Measurements from ENCODE around the gene DRC1. TPM values are rescaled to one million over a fixed set of nuclear protein-coding genes. Genes with fewer than 3 reads are reported as not detected.
A peak's percentile ranks its signal among the peaks of the same experiment; 100 is the strongest.

The DRC1 gene
- polyA plus RNA-seq, 2 of the 4 experiments (the other 2 are of a cell fraction): 0.21 to 0.39 TPM

DNA sequence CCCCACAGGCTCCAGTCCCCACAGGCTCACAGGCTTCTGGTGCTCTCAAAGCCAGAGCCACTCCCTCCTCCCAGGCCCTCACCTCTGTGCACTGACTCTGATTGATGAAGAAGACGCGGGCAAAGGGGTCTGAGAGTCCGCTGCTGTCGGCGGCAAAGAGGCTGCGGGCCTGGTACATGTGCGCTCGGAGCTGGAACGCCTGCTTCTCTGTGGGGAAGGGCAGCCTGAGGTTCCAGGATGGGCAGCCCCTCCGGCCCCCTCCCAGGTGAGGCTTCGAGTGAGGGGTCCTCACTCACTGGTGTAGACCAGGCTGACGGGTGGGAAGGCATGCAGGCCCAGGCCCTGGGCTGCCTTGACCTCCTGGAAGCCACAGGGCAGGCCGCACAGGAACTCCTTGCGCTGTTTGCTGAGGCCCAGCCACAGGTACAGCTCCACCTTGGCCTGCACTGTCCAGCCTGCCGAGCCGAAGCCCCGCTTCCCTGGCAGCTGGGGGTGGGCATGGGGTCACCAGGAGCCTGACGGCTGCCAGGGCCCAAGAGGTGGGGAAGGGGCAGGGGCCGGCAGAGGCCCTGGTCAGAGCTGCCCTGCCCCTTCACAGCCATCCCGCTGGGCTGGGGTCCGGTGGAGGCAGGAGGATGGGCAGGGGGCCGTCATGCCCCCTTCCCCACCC lies 74.2 kb downstream of the DRC1 start (continued):
- TF ChIP-seq HOXB13 (CRISPR knock-in tag; IDR thresholded peaks at IDR 0.05; ENCODE audit: low read depth): no peak
- no peak for TF ChIP-seq POLR2A (IDR thresholded peaks at IDR 0.05; ENCODE audit: low read length)
- no peak for TF ChIP-seq NFE2L2 (conservative IDR thresholded peaks at IDR 0.05; ENCODE audit: low read length)
- no peak for TF ChIP-seq NR3C1 (IDR thresholded peaks at IDR 0.05)
- no peak for TF ChIP-seq RFX5 (IDR thresholded peaks at IDR 0.05)

DNA sequence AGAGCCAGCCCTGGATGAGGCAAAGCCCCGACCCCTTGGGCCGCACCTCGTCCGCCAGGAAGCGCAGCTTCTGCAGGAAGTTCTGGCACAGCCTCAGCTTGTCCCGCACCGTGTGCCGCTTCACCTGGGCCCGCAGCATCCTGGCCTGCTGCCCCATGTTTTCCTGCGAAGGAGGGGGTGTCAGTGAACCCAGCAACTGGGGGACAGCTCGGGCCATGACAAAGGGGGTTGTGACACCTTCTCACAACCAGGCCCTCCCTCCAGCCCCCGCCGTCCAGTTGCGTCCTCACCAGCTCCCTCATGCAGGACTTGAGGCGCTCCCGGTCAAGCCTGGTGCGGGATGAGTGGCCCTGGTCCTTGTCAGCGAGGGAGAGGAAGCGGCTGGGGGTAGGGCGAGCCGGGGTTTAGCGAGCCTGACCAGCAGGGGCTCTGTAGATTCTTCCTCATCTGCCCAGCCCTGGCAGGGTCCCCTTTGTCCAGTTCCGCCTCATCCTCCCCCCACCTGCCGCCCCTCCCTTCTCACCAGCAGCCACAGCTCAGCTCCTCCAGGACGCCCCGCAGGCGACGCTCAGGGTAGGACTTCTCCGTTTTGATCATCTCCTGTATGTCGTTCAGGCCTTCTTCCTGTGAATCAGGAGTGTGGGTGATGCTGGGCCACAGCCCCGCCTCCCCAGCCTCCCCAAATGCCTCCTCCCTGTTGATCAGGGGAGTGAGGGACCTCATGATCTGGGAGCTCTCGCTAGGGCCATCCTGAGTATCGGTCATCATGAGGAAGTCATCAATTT lies 75.6 kb downstream of the DRC1 start:
- Histone ChIP-seq H3K9me3 (no peaks in the 10 kb centered on the region), H3K27ac (no peak overlapping the region), H3K4me3 (no peak overlapping the region), H3K4me1 (peaks cover 4% of the 10 kb centered on the region; the same call in 1 of the 3 replicates), H3K4me2 (no peak overlapping the region)
- POLR2A ChIA-PET: no interaction called here
- 87% methylated on average over 32 of the region's 33 CpGs for WGBS (ENCODE audit: missing lambda C conversion rate)
- ATAC-seq (peak; percentile 11 to 16; a peak in 3 of 6 replicates), FAIRE-seq (no peak), DNase-seq (ENCODE audit: low read depth in 1 of 2, low spot score in 1 of 2) (no peak)
- CTCF ChIA-PET: interaction anchor here (0.5 to 2.3 kb wide), 7 partner anchors 8 to 530 kb away, joined by 3 to 15 read pairs (median 3); no protein-coding TSS in a partner anchor
- TF ChIP-seq ZNF302 (CRISPR knock-in tag; IDR thresholded peaks at IDR 0.05) (no peak), NPAS2 (CRISPR knock-in tag; IDR thresholded peaks at IDR 0.05; ENCODE audit: borderline replicate concordance) (no peak), BHLHE40 (IDR thresholded peaks at IDR 0.05; ENCODE audit: low read depth, low read length) (no peak), NR3C1 (IDR thresholded peaks at IDR 0.05) (no peak), TP53 (CRISPR knock-in tag; IDR thresholded peaks at IDR 0.05) (no peak), CBX8 (IDR thresholded peaks at IDR 0.05) (no peak), EP300 (IDR thresholded peaks at IDR 0.05) (no peak), EHF (CRISPR knock-in tag; IDR thresholded peaks at IDR 0.05) (no peak)
- TF ChIP-seq, protein P1, sequence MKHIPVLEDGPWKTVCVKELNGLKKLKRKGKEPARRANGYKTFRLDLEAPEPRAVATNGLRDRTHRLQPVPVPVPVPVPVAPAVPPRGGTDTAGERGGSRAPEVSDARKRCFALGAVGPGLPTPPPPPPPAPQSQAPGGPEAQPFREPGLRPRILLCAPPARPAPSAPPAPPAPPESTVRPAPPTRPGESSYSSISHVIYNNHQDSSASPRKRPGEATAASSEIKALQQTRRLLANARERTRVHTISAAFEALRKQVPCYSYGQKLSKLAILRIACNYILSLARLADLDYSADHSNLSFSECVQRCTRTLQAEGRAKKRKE (CRISPR knock-in tag; IDR thresholded peaks at IDR 0.05; ENCODE audit: low read depth): no peak
- TF ChIP-seq, protein P2, sequence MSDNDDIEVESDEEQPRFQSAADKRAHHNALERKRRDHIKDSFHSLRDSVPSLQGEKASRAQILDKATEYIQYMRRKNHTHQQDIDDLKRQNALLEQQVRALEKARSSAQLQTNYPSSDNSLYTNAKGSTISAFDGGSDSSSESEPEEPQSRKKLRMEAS (IDR thresholded peaks at IDR 0.05): no peak

DNA sequence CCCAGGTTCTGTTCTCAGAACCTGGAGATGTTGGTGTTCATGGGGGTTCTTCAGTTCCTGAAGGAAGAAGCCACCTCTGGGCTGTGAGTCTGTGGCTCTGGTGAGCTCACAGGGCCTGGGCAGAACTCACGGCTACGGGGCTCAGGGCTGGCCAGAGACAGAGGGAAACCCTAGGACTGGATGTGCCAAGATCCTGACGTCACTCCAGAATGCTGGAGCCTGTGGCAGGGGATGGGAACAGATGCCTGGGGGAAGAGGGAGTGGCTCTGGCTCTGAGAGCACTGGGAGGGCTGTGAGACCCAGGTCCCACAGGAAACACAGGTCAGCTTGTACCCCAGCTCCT lies 76.2 kb downstream of the DRC1 start, which contains the start of gene OTOF:
Gene OTOF, minus strand, starts transcription at position 214 of the 343 bp plus-strand sequence.
- 52% methylated on average over 3 of the region's 3 CpGs for WGBS (ENCODE audit: missing lambda C conversion rate)
- no peak within 1 kb of the TSS for H3K4me2 ChIP-seq
- DNase-seq (ENCODE audit: low read depth in 1 of 2, low spot score in 1 of 2) (peak; percentile 14 to 44), ATAC-seq (peak; percentile 17 to 70; a peak in 3 of 6 replicates), FAIRE-seq (no peak)
- ChIA-PET POLR2A (no interaction called here), CTCF (interaction anchor here (0.5 to 2.3 kb wide), 6 partner anchors 8 to 530 kb away, joined by 3 to 15 read pairs (median 4); no protein-coding TSS in a partner anchor)
- no peaks in the 10 kb centered on the region for H3K9me3 ChIP-seq
- no peak within 1 kb of the TSS for H3K4me3 ChIP-seq
- H3K27ac ChIP-seq: no peak within 1 kb of the TSS; a peak in 1 of 6 replicates
- TF ChIP-seq, protein P3, sequence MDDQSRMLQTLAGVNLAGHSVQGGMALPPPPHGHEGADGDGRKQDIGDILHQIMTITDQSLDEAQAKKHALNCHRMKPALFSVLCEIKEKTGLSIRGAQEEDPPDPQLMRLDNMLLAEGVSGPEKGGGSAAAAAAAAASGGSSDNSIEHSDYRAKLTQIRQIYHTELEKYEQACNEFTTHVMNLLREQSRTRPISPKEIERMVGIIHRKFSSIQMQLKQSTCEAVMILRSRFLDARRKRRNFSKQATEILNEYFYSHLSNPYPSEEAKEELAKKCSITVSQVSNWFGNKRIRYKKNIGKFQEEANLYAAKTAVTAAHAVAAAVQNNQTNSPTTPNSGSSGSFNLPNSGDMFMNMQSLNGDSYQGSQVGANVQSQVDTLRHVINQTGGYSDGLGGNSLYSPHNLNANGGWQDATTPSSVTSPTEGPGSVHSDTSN (IDR thresholded peaks at IDR 0.05): no peak
- TF ChIP-seq POLR2AphosphoS2 (conservative IDR thresholded peaks at IDR 0.05; ENCODE audit: low read length): no peak
- no peak for TF ChIP-seq TFCP2L1 (CRISPR knock-in tag; IDR thresholded peaks at IDR 0.05)
- TF ChIP-seq, protein P4, sequence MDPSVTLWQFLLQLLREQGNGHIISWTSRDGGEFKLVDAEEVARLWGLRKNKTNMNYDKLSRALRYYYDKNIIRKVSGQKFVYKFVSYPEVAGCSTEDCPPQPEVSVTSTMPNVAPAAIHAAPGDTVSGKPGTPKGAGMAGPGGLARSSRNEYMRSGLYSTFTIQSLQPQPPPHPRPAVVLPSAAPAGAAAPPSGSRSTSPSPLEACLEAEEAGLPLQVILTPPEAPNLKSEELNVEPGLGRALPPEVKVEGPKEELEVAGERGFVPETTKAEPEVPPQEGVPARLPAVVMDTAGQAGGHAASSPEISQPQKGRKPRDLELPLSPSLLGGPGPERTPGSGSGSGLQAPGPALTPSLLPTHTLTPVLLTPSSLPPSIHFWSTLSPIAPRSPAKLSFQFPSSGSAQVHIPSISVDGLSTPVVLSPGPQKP (IDR thresholded peaks at IDR 0.05; ENCODE audit: low read depth, low read length): no peak
- no peak for TF ChIP-seq ESRRA (IDR thresholded peaks at IDR 0.05; ENCODE audit: borderline replicate concordance, low read length)
- TF ChIP-seq JUNB (IDR thresholded peaks at IDR 0.05): no peak
- TF ChIP-seq, protein P5, sequence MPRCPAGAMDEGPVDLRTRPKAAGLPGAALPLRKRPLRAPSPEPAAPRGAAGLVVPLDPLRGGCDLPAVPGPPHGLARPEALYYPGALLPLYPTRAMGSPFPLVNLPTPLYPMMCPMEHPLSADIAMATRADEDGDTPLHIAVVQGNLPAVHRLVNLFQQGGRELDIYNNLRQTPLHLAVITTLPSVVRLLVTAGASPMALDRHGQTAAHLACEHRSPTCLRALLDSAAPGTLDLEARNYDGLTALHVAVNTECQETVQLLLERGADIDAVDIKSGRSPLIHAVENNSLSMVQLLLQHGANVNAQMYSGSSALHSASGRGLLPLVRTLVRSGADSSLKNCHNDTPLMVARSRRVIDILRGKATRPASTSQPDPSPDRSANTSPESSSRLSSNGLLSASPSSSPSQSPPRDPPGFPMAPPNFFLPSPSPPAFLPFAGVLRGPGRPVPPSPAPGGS (IDR thresholded peaks at IDR 0.05): no peak
- peaks cover 4% of the 10 kb centered on the region; the same call in 1 of the 3 replicates for H3K4me1 ChIP-seq
